HEK293 (cell line): ENCODE measurements around the gene CCDC34.

Experiments
- CTCF ChIA-PET: fragments of 350-600 bp; formaldehyde crosslinking; extraction: SDS; loops from one replicate; lab custom pipeline; 2021; ENCODE audit warnings: antibody characterized with exemption; lab: Yijun Ruan, JAX
- POLR2A ChIA-PET: fragments of 300-600 bp; formaldehyde crosslinking; extraction: SDS; loops from one replicate; lab custom pipeline; 2020; ENCODE audit warnings: antibody characterized with exemption, inconsistent platforms; lab: Yijun Ruan, JAX
- H3K27ac ChIP-seq: fragments of 200-500 bp; sonication (Bioruptor generic); 2 replicates; pipeline ENCODE4 v1.5.1; 2014; ENCODE audit warnings: low read depth, low read length, control low read depth, inconsistent platforms; ENCODE audit errors: extremely low read depth
- H3K36me3 ChIP-seq, 2 experiments: fragments of 200-500 bp in 1 of 2; sonication (Bioruptor generic) in 1 of 2; 1 replicate in 1 of 2; 2 replicates in 1 of 2; pipeline ENCODE4 v1.5.1; 2014 to 2017; ENCODE audit warnings: inconsistent platforms in 2 of 2, low read length in 2 of 2; ENCODE audit not compliant: control insufficient read depth in 2 of 2, insufficient read depth in 1 of 2
- H3K4me1 ChIP-seq: fragments of 200-500 bp; sonication (Bioruptor generic); 2 replicates; pipeline ENCODE4 v1.5.1; 2014; ENCODE audit warnings: mild to moderate bottlenecking, low read length, inconsistent platforms; ENCODE audit not compliant: control insufficient read depth, insufficient read depth
- H3K4me3 ChIP-seq: 2 replicates; pipeline ENCODE4 v1.5.1; 2011; ENCODE audit warnings: low read depth, mild to moderate bottlenecking, control low read depth, low read length, moderate library complexity
- H3K9me3 ChIP-seq: fragments of 200-500 bp; sonication (Bioruptor generic); 2 replicates; pipeline ENCODE4 v1.5.1; 2014; ENCODE audit warnings: low read depth, low read length, inconsistent platforms; ENCODE audit not compliant: control insufficient read depth, insufficient read depth
- HIC1 ChIP-seq: fragments of 450-650 bp; formaldehyde crosslinking; IDR thresholded peaks from 2 replicates; pipeline ENCODE4 v1.5.1; 2016; ENCODE audit warnings: missing biosample characterization, missing genetic modification characterization
- HOXA7 ChIP-seq: sonication (generic); formaldehyde crosslinking; IDR thresholded peaks from 2 replicates; pipeline ENCODE4 v1.8.1; 2022; ENCODE audit warnings: missing genetic modification reagents, borderline replicate concordance
- SETDB1 ChIP-seq: IDR thresholded peaks from one replicate; pipeline ENCODE4 v1.6.1; 2017; ENCODE audit warnings: mild to moderate bottlenecking, low read length, moderate library complexity, mixed read lengths; ENCODE audit not compliant: insufficient read length
- TRIM28 ChIP-seq: IDR thresholded peaks from 2 replicates; pipeline ENCODE4 v1.6.1; 2011; ENCODE audit warnings: low read length, control low read depth, borderline replicate concordance
- ZBTB48 ChIP-seq: fragments of 450-650 bp; formaldehyde crosslinking; IDR thresholded peaks from 2 replicates; pipeline ENCODE4 v1.5.1; 2016; ENCODE audit warnings: missing biosample characterization, missing genetic modification characterization
- ZEB2 ChIP-seq: fragments of 450-650 bp; formaldehyde crosslinking; IDR thresholded peaks from 2 replicates; pipeline ENCODE4 v1.5.1; 2016; ENCODE audit warnings: missing biosample characterization, missing genetic modification characterization
- ZFP3 ChIP-seq: fragments of 450-650 bp; formaldehyde crosslinking; IDR thresholded peaks from 2 replicates; pipeline ENCODE4 v1.5.1; 2016; ENCODE audit warnings: low read depth, missing biosample characterization, missing genetic modification characterization
- ZNF2 ChIP-seq: fragments of 450-650 bp; formaldehyde crosslinking; IDR thresholded peaks from 2 replicates; pipeline ENCODE4 v1.5.1; 2016; ENCODE audit warnings: missing biosample characterization, missing genetic modification characterization
- ZNF416 ChIP-seq: fragments of 450-650 bp; formaldehyde crosslinking; IDR thresholded peaks from 2 replicates; pipeline ENCODE4 v1.5.1; 2016; ENCODE audit warnings: missing biosample characterization, missing genetic modification characterization
- ZNF510 ChIP-seq: fragments of 450-650 bp; formaldehyde crosslinking; IDR thresholded peaks from 2 replicates; pipeline ENCODE4 v1.5.1; 2018; ENCODE audit warnings: mild to moderate bottlenecking, missing genetic modification characterization, missing biosample characterization; ENCODE audit not compliant: insufficient replicate concordance
- ZNF518A ChIP-seq: fragments of 450-650 bp; formaldehyde crosslinking; conservative IDR thresholded peaks from 2 replicates; pipeline ENCODE4 v1.5.1; 2016; ENCODE audit warnings: low read depth, missing biosample characterization, missing genetic modification characterization
- ZNF529 ChIP-seq: fragments of 450-650 bp; formaldehyde crosslinking; IDR thresholded peaks from 2 replicates; pipeline ENCODE4 v1.5.1; 2017; ENCODE audit warnings: missing genetic modification characterization, missing biosample characterization; ENCODE audit not compliant: insufficient replicate concordance
- ZNF549 ChIP-seq: fragments of 450-650 bp; IDR thresholded peaks from 2 replicates; pipeline ENCODE4 v1.5.1; 2018; ENCODE audit warnings: missing biosample characterization, missing genetic modification characterization, mild to moderate bottlenecking, inconsistent platforms, moderate library complexity
- ZNF555 ChIP-seq: fragments of 450-650 bp; formaldehyde crosslinking; conservative IDR thresholded peaks from 2 replicates; pipeline ENCODE4 v1.5.1; 2017; ENCODE audit warnings: missing biosample characterization, mild to moderate bottlenecking, missing genetic modification characterization, inconsistent platforms
- ZNF560 ChIP-seq: fragments of 450-650 bp; formaldehyde crosslinking; IDR thresholded peaks from 2 replicates; pipeline ENCODE4 v1.5.1; 2017; ENCODE audit warnings: missing biosample characterization, missing genetic modification characterization, borderline replicate concordance
- ZNF561 ChIP-seq: fragments of 450-650 bp; IDR thresholded peaks from 2 replicates; pipeline ENCODE4 v1.5.1; 2018; ENCODE audit warnings: missing biosample characterization, missing genetic modification characterization, borderline replicate concordance
- ZNF585B ChIP-seq: fragments of 450-650 bp; formaldehyde crosslinking; IDR thresholded peaks from 2 replicates; pipeline ENCODE4 v1.5.1; 2016; ENCODE audit warnings: missing biosample characterization, missing genetic modification characterization
- ZNF610 ChIP-seq: fragments of 450-650 bp; formaldehyde crosslinking; IDR thresholded peaks from 2 replicates; pipeline ENCODE4 v1.5.1; 2016; ENCODE audit warnings: missing biosample characterization, missing genetic modification characterization, borderline replicate concordance
- ZNF626 ChIP-seq: fragments of 450-650 bp; sonication (Bioruptor Pico); formaldehyde crosslinking; IDR thresholded peaks from 2 replicates; pipeline ENCODE4 v1.5.1; 2018; ENCODE audit warnings: missing biosample characterization, missing genetic modification characterization, inconsistent platforms
- ZNF692 ChIP-seq: fragments of 450-650 bp; formaldehyde crosslinking; IDR thresholded peaks from 2 replicates; pipeline ENCODE4 v1.5.1; 2016; ENCODE audit warnings: missing biosample characterization, missing genetic modification characterization
- ZNF777 ChIP-seq: fragments of 450-650 bp; formaldehyde crosslinking; IDR thresholded peaks from 2 replicates; pipeline ENCODE4 v1.5.1; 2017; ENCODE audit warnings: missing biosample characterization, missing genetic modification characterization, borderline replicate concordance
- ZSCAN30 ChIP-seq: fragments of 450-650 bp; IDR thresholded peaks from 2 replicates; pipeline ENCODE4 v1.5.1; 2018; ENCODE audit warnings: missing biosample characterization, mild to moderate bottlenecking, missing genetic modification characterization, moderate library complexity

Gene CCDC34

GRCh38 chr11:27291302-27291889 is 71.6 kb downstream of the CCDC34 start:
- Histone ChIP-seq H3K36me3 (no peaks in the 10 kb centered on the region), H3K4me3 (no peak overlapping the region), H3K4me1 (no peaks in the 10 kb centered on the region), H3K9me3 (no peaks in the 10 kb centered on the region), H3K27ac (no peak overlapping the region)
- peak; percentile 99 for TF ChIP-seq SETDB1
- TF ChIP-seq ZNF549 = peak; percentile 77
- TF ChIP-seq ZNF585B (tag by site-specific recombination) = peak; percentile 15; the same call in 1 of the 2 replicates
- TF ChIP-seq ZNF555 (tag by site-specific recombination) = peak; percentile 7; the same call in 1 of the 2 replicates
- TF ChIP-seq ZSCAN30 (tag by site-specific recombination) = peak; percentile 25; the same call in 1 of the 2 replicates
- TF ChIP-seq ZNF416 (tag by site-specific recombination) = 0 out of 2 replicates have a peak, but pooled peaks have one; percentile 30
- TF ChIP-seq ZNF692 (tag by site-specific recombination) = no peak
- no peak for TF ChIP-seq ZFP3 (tag by site-specific recombination)
- peak; percentile 79 for TF ChIP-seq ZNF529
- TF ChIP-seq ZNF561 (tag by site-specific recombination) = 0 out of 2 replicates have a peak, but pooled peaks have one; percentile 20
- no peak for TF ChIP-seq ZNF777
- TF ChIP-seq ZNF560 (tag by site-specific recombination) = no peak
- TF ChIP-seq ZNF626 (tag by site-specific recombination) = peak; percentile 96; the same call in 1 of the 2 replicates
- no peak for TF ChIP-seq ZBTB48 (tag by site-specific recombination)
- TF ChIP-seq ZNF510 = peak; percentile 15
- TF ChIP-seq ZNF2 (tag by site-specific recombination) = 0 out of 2 replicates have a peak, but pooled peaks have one; percentile 21
- TF ChIP-seq ZNF610 = peak; percentile 78; the same call in 1 of the 2 replicates
- peak; percentile 99; the same call in 1 of the 2 replicates for TF ChIP-seq TRIM28
- ChIA-PET POLR2A (no interaction called here), CTCF (interaction anchor here (1.2 to 2.2 kb wide), 2 partner anchors 132 to 195 kb away, joined by 3 to 14 read pairs; no protein-coding TSS in a partner anchor)

GRCh38 chr11:27290261-27291050 is 72.6 kb downstream of the CCDC34 start:
- Histone ChIP-seq H3K4me1 (no peaks in the 10 kb centered on the region), H3K4me3 (no peak overlapping the region), H3K9me3 (no peaks in the 10 kb centered on the region), H3K36me3 (no peaks in the 10 kb centered on the region), H3K27ac (no peak overlapping the region)
- POLR2A ChIA-PET = no interaction called here
- CTCF ChIA-PET = interaction anchor here (1.2 to 2.2 kb wide), 2 partner anchors 131 to 195 kb away, joined by 3 to 14 read pairs; no protein-coding TSS in a partner anchor
- no peak for TF ChIP-seq HIC1 (tag by site-specific recombination)
- TF ChIP-seq ZNF518A (tag by site-specific recombination) = no peak
- no peak for TF ChIP-seq ZEB2 (tag by site-specific recombination)
- no peak for TF ChIP-seq HOXA7 (CRISPR knock-in tag)
